ENCODE measurements around the gene ZNF511.

Gene ZNF511

DNA sequence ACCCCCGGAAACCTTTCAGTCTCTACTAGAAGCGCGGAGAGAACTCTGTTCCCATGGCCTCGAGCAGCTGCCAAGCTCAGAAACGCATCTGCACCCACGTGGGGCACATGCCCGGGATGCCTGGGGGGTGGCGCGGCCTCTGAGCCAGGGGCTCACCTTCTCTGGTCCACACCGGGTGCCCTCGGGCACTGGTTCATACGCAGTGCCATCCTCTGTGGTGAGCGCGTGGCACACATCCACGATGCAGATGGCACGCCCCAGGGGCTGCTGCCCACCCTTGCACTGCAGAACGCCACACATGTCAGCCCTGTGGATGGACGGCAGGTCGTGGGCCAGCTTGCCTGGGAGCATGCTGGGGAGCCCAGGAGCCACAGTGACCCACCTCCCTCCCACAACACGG lies 38.5 kb upstream of the ZNF511 start:
- no peak overlapping the region for H3K4me3 ChIP-seq (ENCODE audit: control insufficient read depth, low read depth, low read length)
- TF ChIP-seq, protein P1, sequence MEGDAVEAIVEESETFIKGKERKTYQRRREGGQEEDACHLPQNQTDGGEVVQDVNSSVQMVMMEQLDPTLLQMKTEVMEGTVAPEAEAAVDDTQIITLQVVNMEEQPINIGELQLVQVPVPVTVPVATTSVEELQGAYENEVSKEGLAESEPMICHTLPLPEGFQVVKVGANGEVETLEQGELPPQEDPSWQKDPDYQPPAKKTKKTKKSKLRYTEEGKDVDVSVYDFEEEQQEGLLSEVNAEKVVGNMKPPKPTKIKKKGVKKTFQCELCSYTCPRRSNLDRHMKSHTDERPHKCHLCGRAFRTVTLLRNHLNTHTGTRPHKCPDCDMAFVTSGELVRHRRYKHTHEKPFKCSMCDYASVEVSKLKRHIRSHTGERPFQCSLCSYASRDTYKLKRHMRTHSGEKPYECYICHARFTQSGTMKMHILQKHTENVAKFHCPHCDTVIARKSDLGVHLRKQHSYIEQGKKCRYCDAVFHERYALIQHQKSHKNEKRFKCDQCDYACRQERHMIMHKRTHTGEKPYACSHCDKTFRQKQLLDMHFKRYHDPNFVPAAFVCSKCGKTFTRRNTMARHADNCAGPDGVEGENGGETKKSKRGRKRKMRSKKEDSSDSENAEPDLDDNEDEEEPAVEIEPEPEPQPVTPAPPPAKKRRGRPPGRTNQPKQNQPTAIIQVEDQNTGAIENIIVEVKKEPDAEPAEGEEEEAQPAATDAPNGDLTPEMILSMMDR (IDR thresholded peaks at IDR 0.05; ENCODE audit: control insufficient read depth, insufficient read depth, low read depth, low read length, missing control alignments), result no peak
- no peak for DNase-seq (ENCODE audit: low read depth)

DNA sequence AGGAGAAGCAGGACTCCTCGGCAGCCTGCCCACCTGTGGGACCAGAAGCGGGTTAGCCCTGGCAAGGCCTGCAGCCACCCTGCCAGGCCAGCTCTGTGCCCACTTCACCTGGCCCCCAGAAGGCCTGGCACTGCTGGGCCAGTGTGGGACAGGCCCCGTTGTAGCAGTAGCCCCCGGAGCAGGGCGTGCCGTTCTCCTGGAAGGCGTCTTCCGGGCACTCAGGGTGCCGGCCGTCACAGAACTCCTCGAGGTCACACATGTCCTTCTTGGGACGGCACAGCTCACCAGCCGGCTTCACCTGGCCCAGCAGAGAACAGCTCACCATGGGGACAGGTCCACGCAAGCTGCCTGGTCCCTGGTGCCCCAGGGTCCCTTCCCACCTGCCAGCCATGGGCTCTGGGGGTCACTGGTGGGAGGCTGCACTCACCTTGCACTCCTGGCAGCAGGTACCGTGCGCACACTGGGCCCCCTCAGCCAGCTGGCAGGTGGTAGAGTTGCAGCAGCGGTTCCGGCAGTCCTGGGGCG lies 37.9 kb upstream of the ZNF511 start:
- TF ChIP-seq, protein P1 (IDR thresholded peaks at IDR 0.05; ENCODE audit: control insufficient read depth, insufficient read depth, low read depth, low read length, missing control alignments), result no peak
- no peak overlapping the region for H3K4me3 ChIP-seq (ENCODE audit: control insufficient read depth, low read depth, low read length)
- no peak for DNase-seq (ENCODE audit: low read depth)

DNA sequence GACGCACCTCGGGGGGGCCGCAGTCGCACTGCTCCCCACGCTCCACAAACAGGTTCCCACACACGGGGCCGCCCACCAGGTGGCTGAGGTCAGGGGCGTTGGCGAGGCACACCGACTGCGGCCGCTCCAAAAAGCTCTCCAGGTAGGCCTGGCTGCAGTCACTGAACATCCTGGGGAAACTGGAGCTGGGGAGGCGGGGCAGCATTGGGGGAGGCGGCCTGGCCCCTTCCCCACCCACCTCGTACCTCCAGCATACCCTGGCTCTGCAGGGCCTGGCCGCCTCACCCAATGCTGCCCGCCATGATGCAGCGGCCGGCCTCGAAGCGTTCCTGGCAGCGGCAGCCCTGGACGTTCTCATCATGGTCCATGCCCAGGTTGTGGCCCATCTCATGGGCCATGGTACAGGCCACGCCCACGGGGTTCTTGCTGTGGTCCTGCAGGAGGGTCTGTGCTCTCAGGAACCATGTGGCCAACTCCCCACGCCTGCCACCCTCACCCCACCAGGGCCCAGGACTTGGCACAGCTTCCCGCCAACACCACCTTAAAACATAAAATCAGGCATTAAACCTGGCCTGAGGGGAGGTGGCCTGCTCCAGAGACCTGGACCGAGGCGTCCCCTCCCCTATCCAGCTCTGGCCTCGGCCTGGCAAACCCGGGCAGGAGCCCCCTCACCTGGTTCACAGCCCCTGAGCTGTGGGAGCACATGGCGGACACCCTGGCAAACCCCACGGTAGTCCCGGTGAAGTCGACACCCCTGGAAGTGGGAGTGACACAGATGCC lies 37.0 kb upstream of the ZNF511 start:
- DNase-seq (ENCODE audit: low read depth), result no peak
- H3K4me3 ChIP-seq (ENCODE audit: control insufficient read depth, low read depth, low read length), result no peak overlapping the region
- TF ChIP-seq, protein P1 (IDR thresholded peaks at IDR 0.05; ENCODE audit: control insufficient read depth, insufficient read depth, low read depth, low read length, missing control alignments), result no peak

DNA sequence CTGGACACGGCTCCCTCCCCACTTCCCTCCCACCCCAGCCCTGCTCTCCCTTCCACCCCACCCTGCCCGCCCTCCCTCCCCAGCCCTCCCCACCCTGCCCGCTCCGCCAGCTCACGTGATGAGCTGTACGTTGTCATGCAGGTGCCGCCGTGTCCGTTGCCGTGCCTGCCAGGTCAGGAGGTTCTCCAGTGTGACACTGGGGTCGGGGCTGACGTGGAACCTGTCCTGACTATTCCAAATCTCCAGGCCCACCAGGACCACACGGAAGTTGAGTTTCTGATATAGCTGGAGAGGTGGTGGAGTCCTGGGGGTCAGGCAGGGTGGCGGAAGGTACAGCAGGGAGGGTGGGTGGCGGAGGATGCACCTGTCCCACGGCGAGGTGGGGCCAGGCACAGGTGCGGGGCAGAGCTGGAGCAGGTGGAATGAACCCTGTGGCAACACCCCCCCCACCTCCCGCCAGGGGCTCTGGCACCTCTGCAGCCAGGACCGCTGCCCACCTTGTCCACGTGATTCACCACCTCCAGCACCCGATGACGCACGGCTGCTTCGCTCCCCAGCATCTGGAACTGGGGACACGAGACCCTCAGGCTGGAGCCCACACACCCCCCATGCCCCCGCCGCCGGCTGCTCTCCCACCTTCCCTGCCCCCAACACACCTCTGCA lies 36.3 kb upstream of the ZNF511 start:
- no peak for DNase-seq (ENCODE audit: low read depth)
- TF ChIP-seq, protein P1 (IDR thresholded peaks at IDR 0.05; ENCODE audit: control insufficient read depth, insufficient read depth, low read depth, low read length, missing control alignments), result no peak
- no peak overlapping the region for H3K4me3 ChIP-seq (ENCODE audit: control insufficient read depth, low read depth, low read length)

DNA sequence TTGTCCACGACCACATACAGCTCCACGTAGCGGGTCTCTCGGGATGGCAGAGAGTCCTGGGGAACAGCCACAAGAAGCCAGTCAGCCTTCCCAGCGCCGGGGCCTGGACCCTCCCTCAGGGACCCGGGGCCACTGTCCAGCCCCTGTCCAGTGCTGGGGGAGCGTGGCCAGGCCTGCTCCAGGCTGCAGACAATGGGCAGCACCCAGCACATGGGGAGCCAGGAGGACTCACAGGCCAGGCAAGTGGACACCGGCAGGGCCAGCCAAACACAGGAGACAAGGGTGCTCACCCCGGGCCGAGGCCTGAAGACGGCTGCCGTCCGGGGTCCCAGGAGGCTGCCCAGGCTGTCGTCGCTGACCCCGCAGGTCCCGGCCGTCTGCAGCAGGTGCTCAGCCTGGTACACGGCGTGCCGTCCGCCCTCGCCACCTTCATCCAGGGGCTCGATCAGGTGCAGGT lies 35.7 kb upstream of the ZNF511 start:
- DNase-seq (ENCODE audit: low read depth), result no peak
- TF ChIP-seq, protein P1 (IDR thresholded peaks at IDR 0.05; ENCODE audit: control insufficient read depth, insufficient read depth, low read depth, low read length, missing control alignments), result no peak
- H3K4me3 ChIP-seq (ENCODE audit: control insufficient read depth, low read depth, low read length), result no peak overlapping the region

DNA sequence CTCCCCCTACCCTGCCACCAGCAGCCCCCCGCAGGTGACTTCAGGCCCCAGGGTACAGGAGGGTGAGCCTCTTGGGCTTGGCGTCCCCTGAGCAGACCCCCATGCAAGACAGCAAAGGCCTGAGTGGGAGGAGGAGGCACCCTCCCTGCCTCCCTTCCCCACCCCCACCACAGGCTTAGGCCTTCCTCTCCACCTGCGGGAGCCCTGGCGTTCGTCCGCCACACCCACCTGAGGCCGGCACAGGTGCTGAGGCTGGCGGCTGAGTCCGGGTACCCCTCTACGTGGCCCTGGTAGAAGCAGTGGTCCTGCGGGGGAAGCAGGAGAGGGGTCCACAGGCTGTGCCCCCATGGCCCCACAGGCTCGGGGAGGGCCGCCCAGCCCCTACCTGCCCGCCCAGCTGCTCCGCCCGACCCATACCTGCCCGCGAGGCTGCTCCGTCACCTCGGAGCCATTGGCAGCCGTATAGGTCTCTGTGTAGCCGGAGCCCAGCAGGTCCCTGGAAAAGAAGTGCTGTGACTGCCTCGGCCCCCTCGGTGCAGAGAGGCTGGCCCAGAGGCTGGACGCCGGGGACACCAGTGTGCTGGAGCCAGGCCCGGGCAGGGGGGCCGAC lies 35.1 kb upstream of the ZNF511 start:
- TF ChIP-seq, protein P1 (IDR thresholded peaks at IDR 0.05; ENCODE audit: control insufficient read depth, insufficient read depth, low read depth, low read length, missing control alignments), result no peak
- H3K4me3 ChIP-seq (ENCODE audit: control insufficient read depth, low read depth, low read length), result no peak overlapping the region
- DNase-seq (ENCODE audit: low read depth), result no peak

All from AG09309 (cell line).